H1 (cell line): Measurements from ENCODE around the gene VPS13D. TPM values are rescaled to one million over a fixed set of nuclear protein-coding genes. Genes with fewer than 3 reads are reported as not detected.

Experiments
- EP300 ChIP-seq, 2 experiments: IDR thresholded peaks; 1 replicate in 1 of 2; 2 replicates in 1 of 2; pipeline ENCODE4 v1.6.1; 2011 to 2012; ENCODE audit warnings: low read depth in 2 of 2, low read length in 2 of 2, mild to moderate bottlenecking in 2 of 2, borderline replicate concordance in 1 of 2, inconsistent platforms in 1 of 2, moderate library complexity in 1 of 2
- KDM4A ChIP-seq: IDR thresholded peaks from one replicate; pipeline ENCODE4 v1.7.1; 2012; ENCODE audit warnings: low read depth, mild to moderate bottlenecking, moderate library complexity, low read length, inconsistent platforms; ENCODE audit not compliant: severe bottlenecking
- RBBP5 ChIP-seq: IDR thresholded peaks from 2 replicates; pipeline ENCODE4 v1.7.1; 2012; ENCODE audit warnings: low read depth, mild to moderate bottlenecking, inconsistent platforms, low read length, moderate library complexity, borderline replicate concordance
- SIN3A ChIP-seq, 2 experiments: IDR thresholded peaks in 1 of 2; conservative IDR thresholded peaks in 1 of 2; 2 replicates each; pipeline ENCODE4 v1.6.1; 2011 to 2012; ENCODE audit warnings: low read length in 2 of 2, improper control_type of control experiment in 1 of 2, low read depth in 1 of 2, mild to moderate bottlenecking in 1 of 2
- TAF7 ChIP-seq: optimal IDR thresholded peaks from 2 replicates; pipeline ENCODE3; 2011; ENCODE audit warnings: low read depth, mild to moderate bottlenecking, inconsistent platforms, low read length, moderate library complexity, borderline replicate concordance
- polyA plus RNA-seq, 7 experiments: library from polyadenylated mRNA; depleted of rRNA in 3 of 7; stranded (reverse) in 5 of 7; unstranded in 2 of 7; fragments of >200 nt in 5 of 7; fragments of 200-250 nt in 2 of 7; gene quantifications; 1 replicate in 5 of 7; 2 replicates in 1 of 7; 4 replicates in 1 of 7; pipeline versions ENCODE4 v1.2.1 to v1.2.3, GENCODE V29; 2011 to 2013; ENCODE audit warnings: missing spikeins in 2 of 7, mixed read lengths in 2 of 7
- total RNA-seq: library from RNA; stranded (reverse); fragmentation: NEBNext Ultra II Directional; extraction: Animal tissue kit (Norgen Biotek cat#: 25700); gene quantifications from 2 replicates; pipeline ENCODE4 v1.2.1, GENCODE V29; 2021

The VPS13D gene
- total and polyA plus RNA-seq, 2 of the 8 experiments (the other 6 are each of a cell fraction or from before 2014, with no cell fraction given) = 10.9 to 31.2 TPM

DNA sequence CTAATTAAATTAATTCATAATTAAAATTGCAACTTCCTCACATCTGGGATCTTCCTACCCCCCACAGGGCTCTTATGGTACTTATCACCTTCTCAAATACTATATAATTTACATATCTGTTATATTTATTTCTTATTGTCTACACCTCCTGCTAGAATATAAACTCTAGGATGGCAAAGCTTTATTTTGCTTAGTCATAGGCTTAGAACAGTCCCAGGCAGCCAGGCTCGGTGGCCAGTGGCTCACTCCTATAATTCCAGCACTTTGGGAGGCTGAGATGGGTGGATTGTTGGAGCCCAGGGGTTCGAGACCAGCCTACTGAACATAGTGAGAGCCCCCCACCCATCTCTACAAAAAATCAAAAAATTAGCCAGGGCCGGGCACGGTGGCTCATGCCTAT is 10.0 kb upstream of the VPS13D start (continued):
- TF ChIP-seq SIN3A (conservative IDR thresholded peaks at IDR 0.05 in 1 of 2, IDR thresholded peaks at IDR 0.05 in 1 of 2; ENCODE audit: low read depth in 1 of 2, low read length in 2 of 2) (no peak), RBBP5 (no peak), KDM4A (no peak), TAF7 (no peak), EP300 (IDR thresholded peaks at IDR 0.05; ENCODE audit: borderline replicate concordance in 1 of 2, low read depth in 2 of 2, low read length in 2 of 2) (no peak)
